ENCODE measurements around the gene SYCP3.

DNA sequence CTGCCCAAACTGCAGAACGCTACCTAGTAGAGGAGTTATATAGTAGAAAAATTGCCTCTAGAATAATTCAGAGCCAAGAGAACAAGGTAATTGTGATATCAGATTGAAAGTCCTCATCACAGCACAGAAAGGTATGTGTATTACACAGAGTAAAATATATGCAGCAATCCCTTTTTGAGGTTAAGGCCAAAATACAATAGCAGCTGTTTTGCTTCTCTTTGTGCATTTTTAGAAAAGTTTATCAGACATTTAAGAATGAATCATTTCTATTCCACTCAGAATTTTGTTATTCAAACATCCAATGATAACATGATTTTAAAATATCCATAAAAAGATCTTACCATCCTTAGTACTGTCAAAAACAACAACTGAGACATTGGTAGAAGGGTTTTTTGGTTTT, 46.4 kb upstream of the SYCP3 start:
- TF ChIP-seq POLR2AphosphoS5 (IDR thresholded peaks at IDR 0.05) (no peak), POLR2A (IDR thresholded peaks at IDR 0.05; ENCODE audit: low read depth) (no peak)
- TF ChIP-seq, protein P1, sequence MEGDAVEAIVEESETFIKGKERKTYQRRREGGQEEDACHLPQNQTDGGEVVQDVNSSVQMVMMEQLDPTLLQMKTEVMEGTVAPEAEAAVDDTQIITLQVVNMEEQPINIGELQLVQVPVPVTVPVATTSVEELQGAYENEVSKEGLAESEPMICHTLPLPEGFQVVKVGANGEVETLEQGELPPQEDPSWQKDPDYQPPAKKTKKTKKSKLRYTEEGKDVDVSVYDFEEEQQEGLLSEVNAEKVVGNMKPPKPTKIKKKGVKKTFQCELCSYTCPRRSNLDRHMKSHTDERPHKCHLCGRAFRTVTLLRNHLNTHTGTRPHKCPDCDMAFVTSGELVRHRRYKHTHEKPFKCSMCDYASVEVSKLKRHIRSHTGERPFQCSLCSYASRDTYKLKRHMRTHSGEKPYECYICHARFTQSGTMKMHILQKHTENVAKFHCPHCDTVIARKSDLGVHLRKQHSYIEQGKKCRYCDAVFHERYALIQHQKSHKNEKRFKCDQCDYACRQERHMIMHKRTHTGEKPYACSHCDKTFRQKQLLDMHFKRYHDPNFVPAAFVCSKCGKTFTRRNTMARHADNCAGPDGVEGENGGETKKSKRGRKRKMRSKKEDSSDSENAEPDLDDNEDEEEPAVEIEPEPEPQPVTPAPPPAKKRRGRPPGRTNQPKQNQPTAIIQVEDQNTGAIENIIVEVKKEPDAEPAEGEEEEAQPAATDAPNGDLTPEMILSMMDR (IDR thresholded peaks at IDR 0.05): no peak

Data from esophagus muscularis mucosa (tissue), 3 donors.